HepG2 (cell line): ENCODE measurements around the gene DHH. TPM values are rescaled to one million over a fixed set of nuclear protein-coding genes. Genes with fewer than 3 reads are reported as not detected.

Experiments
- ATAC-seq: fragments of 200-7000 bp; cut with Tn5 transposase; 3 replicates; pipeline ENCODE4 v1.9.1; 2020; ENCODE audit warnings: mild to moderate bottlenecking, moderate library complexity
- BruUV-seq: library from RNA; stranded (reverse); fragments of 400-500 nt; replicated peaks from 2 replicates; lab custom pipeline; 2021; lab: Mats Ljungman, UMichigan
- CTCF ChIA-PET: fragments of 300-600 bp; formaldehyde crosslinking; extraction: SDS; loops from one replicate; lab custom pipeline; 2021; ENCODE audit warnings: low total read pairs, inconsistent platforms, low intra/inter-chr PET ratio; lab: Yijun Ruan, JAX
- POLR2A ChIA-PET: fragments of 350-600 bp; sonication (Branson Sonifier 250); formaldehyde crosslinking; loops from one replicate; lab custom pipeline; 2020; ENCODE audit warnings: antibody characterized with exemption, inconsistent platforms; lab: Yijun Ruan, JAX
- DNase-seq: peaks from one replicate; pipeline ENCODE4 v3.0.0-alpha.2; 2015; ENCODE audit warnings: low spot score
- FAIRE-seq: peaks from 3 replicates; lab custom pipeline; 2011; peaks lifted over from hg19 to GRCh38; lab: Jason Lieb, UNC
- H2AFZ ChIP-seq: one replicate; pipeline ENCODE4 v1.6.1; 2011; ENCODE audit warnings: low read length, inconsistent platforms
- H3K27ac ChIP-seq: fragments of 300-600 bp; 3 replicates; pipeline ENCODE4 v1.8.0; 2011; ENCODE audit warnings: mixed run types, mild to moderate bottlenecking, mixed read lengths, low read length, inconsistent platforms; ENCODE audit not compliant: insufficient read depth; ENCODE audit errors: extremely low read length
- H3K27me3 ChIP-seq, 2 experiments: fragments of 200-600 bp in 1 of 2; 2 replicates in 1 of 2; 3 replicates in 1 of 2; pipeline versions ENCODE4 v1.6.0 to v1.8.0; 2011; ENCODE audit warnings: low read length in 2 of 2, mild to moderate bottlenecking in 2 of 2, moderate library complexity in 2 of 2, inconsistent platforms in 1 of 2; ENCODE audit not compliant: insufficient read depth in 2 of 2, control insufficient read depth in 1 of 2
- H3K36me3 ChIP-seq, 2 experiments: fragments of 200-600 bp in 1 of 2; replicated peaks in 1 of 2; 2 replicates in 1 of 2; 3 replicates in 1 of 2; pipeline versions ENCODE4 v1.5.1 to v1.8.0; 2011; ENCODE audit warnings: low read length in 2 of 2, inconsistent platforms in 1 of 2; ENCODE audit not compliant: insufficient read depth in 2 of 2, control insufficient read depth in 1 of 2
- H3K4me1 ChIP-seq: 2 replicates; pipeline ENCODE4 v1.5.1; 2012; ENCODE audit warnings: low read length, inconsistent platforms; ENCODE audit not compliant: insufficient read depth
- H3K4me2 ChIP-seq: 2 replicates; pipeline ENCODE4 v1.6.0; 2011; ENCODE audit warnings: low read depth, low read length, inconsistent platforms
- H3K4me3 ChIP-seq, 3 experiments: fragments of 200-600 bp in 1 of 3; sonication (generic), shearing (Covaris generic) in 1 of 3; replicated peaks in 1 of 3; 2 replicates each; pipeline ENCODE4 v1.5.1; 2011 to 2016; ENCODE audit warnings: low read length in 3 of 3, inconsistent platforms in 2 of 3, low read depth in 2 of 3, mild to moderate bottlenecking in 2 of 3, control low read depth in 1 of 3, mixed read lengths in 1 of 3; ENCODE audit not compliant: insufficient read depth in 1 of 3
- H3K79me2 ChIP-seq: one replicate; pipeline ENCODE4 v1.6.1; 2011; ENCODE audit warnings: low read length, inconsistent platforms; ENCODE audit not compliant: insufficient read depth
- H3K9ac ChIP-seq: 2 replicates; pipeline ENCODE4 v1.6.0; 2011; ENCODE audit warnings: mild to moderate bottlenecking, low read depth, low read length, inconsistent platforms; ENCODE audit not compliant: insufficient read depth
- H3K9me3 ChIP-seq: 2 replicates; pipeline ENCODE4 v1.5.1; 2012; ENCODE audit warnings: mild to moderate bottlenecking, low read length
- H4K20me1 ChIP-seq: 2 replicates; pipeline ENCODE4 v1.6.0; 2011; ENCODE audit warnings: inconsistent platforms, mild to moderate bottlenecking, low read length, moderate library complexity; ENCODE audit not compliant: insufficient read depth
- FOXA1 ChIP-seq, 2 experiments: fragments of 450-650 bp in 1 of 2; sonication (generic) in 1 of 2; formaldehyde crosslinking in 1 of 2; IDR thresholded peaks; 2 replicates each; pipeline versions ENCODE4 v1.4.0 to v1.6.1; 2016 to 2020; ENCODE audit warnings: missing genetic modification reagents in 1 of 2
- IKZF4 ChIP-seq: sonication (generic); formaldehyde crosslinking; IDR thresholded peaks from 2 replicates; pipeline ENCODE4 v1.5.1; 2020; ENCODE audit warnings: borderline replicate concordance, mild to moderate bottlenecking, low read depth, missing genetic modification reagents; ENCODE audit errors: not compliant biosample characterization
- MATR3 ChIP-seq: sonication (generic); formaldehyde crosslinking; IDR thresholded peaks from 2 replicates; pipeline ENCODE4 v1.4.0; 2020; ENCODE audit warnings: missing genetic modification reagents
- MTA1 ChIP-seq: sonication (generic); formaldehyde crosslinking; IDR thresholded peaks from 2 replicates; pipeline ENCODE4 v1.4.0; 2020; ENCODE audit warnings: missing genetic modification reagents, mild to moderate bottlenecking, borderline replicate concordance
- SMAD3 ChIP-seq: sonication (generic); formaldehyde crosslinking; IDR thresholded peaks from 2 replicates; pipeline ENCODE4 v1.4.0; 2020; ENCODE audit warnings: missing genetic modification reagents
- SP5 ChIP-seq: IDR thresholded peaks from 2 replicates; pipeline ENCODE4 v1.6.1; 2016; ENCODE audit warnings: low read depth, borderline replicate concordance
- STAG1 ChIP-seq: sonication (generic); formaldehyde crosslinking; IDR thresholded peaks from 2 replicates; pipeline ENCODE4 v1.4.0; 2020; ENCODE audit warnings: missing genetic modification reagents
- THAP11 ChIP-seq: IDR thresholded peaks from 2 replicates; pipeline ENCODE4 v1.6.1; 2016; ENCODE audit warnings: missing biosample characterization, missing genetic modification reagents
- TOPORS ChIP-seq: sonication (generic); formaldehyde crosslinking; IDR thresholded peaks from 2 replicates; pipeline ENCODE4 v1.8.0; 2023; ENCODE audit warnings: mild to moderate bottlenecking, missing genetic modification reagents
- XRCC5 ChIP-seq: fragments of 200-400 bp; formaldehyde crosslinking; optimal IDR thresholded peaks from 2 replicates; pipeline ENCODE3; 2017; ENCODE audit warnings: mild to moderate bottlenecking, low read length
- ZBTB38 ChIP-seq: sonication (generic); formaldehyde crosslinking; IDR thresholded peaks from 2 replicates; pipeline ENCODE4 v1.5.1; 2020; ENCODE audit warnings: mild to moderate bottlenecking, missing genetic modification reagents
- ZBTB42 ChIP-seq: sonication (generic); formaldehyde crosslinking; IDR thresholded peaks from 2 replicates; pipeline ENCODE4 v1.5.0; 2020; ENCODE audit warnings: mild to moderate bottlenecking, missing genetic modification reagents
- ZNF205 ChIP-seq: IDR thresholded peaks from 2 replicates; pipeline ENCODE4 v1.6.1; 2018; ENCODE audit warnings: missing biosample characterization, missing genetic modification reagents
- ZNF234 ChIP-seq: sonication (generic); formaldehyde crosslinking; conservative IDR thresholded peaks from 2 replicates; pipeline ENCODE4 v1.5.1; 2020; ENCODE audit warnings: mild to moderate bottlenecking, missing genetic modification reagents
- ZNF691 ChIP-seq: sonication (generic); formaldehyde crosslinking; IDR thresholded peaks from 2 replicates; pipeline ENCODE4 v1.4.0; 2020; ENCODE audit warnings: missing genetic modification reagents, low read depth, mild to moderate bottlenecking, borderline replicate concordance
- WGBS: methylation state at CpG from one replicate; pipeline ENCODE4 v1.1.6; 2017; ENCODE audit warnings: low lambda C conversion rate; 5-methylcytosine and 5-hydroxymethylcytosine counted together
- in situ Hi-C: cut with HindIII; loops from 2 replicates; pipeline ENCODE4 v1.10.0; 2017; ENCODE audit warnings: low pct_unique_long_range_greater_than_20kb; ENCODE audit not compliant: extremely low pct_ligation_motif_present
- intact Hi-C: fragments of 100-400 bp; cut with micrococcal nuclease; formaldehyde crosslinking; loops from one replicate; pipeline ENCODE4 v1.10.0; 2022; ENCODE audit not compliant: unreplicated experiment
- polyA plus RNA-seq, 8 experiments: library from polyadenylated mRNA; depleted of rRNA in 3 of 8; stranded (reverse) in 7 of 8; unstranded in 1 of 8; fragments of >200 nt; fragmentation: Illumina TruSeq in 4 of 8; extraction: Trizol in 4 of 8; gene quantifications; 2 replicates each; pipeline versions ENCODE4 v1.2.1 to v1.2.3, GENCODE V29; 2011 to 2016; ENCODE audit warnings: low read depth in 4 of 8, missing spikeins in 1 of 8, mixed read lengths in 1 of 8; ENCODE audit not compliant: insufficient read depth in 1 of 8
- total RNA-seq, 5 experiments: library from RNA; depleted of rRNA; stranded (reverse); fragments of >200 nt; fragmentation: Illumina TruSeq; extraction: Trizol; gene quantifications; 2 replicates each; pipeline ENCODE4 v1.2.3, GENCODE V29; 2016; ENCODE audit warnings: low read depth in 1 of 5
- TF ChIP-seq, protein P1 (sequence below): sonication (generic); formaldehyde crosslinking; IDR thresholded peaks from 2 replicates; pipeline ENCODE4 v1.5.0; 2020; ENCODE audit warnings: mild to moderate bottlenecking, missing genetic modification reagents, moderate library complexity

The DHH gene
- total and polyA plus RNA-seq, 2 of the 13 experiments (the other 11 are each of a cell fraction or from before 2014, with no cell fraction given) = not detected

DNA sequence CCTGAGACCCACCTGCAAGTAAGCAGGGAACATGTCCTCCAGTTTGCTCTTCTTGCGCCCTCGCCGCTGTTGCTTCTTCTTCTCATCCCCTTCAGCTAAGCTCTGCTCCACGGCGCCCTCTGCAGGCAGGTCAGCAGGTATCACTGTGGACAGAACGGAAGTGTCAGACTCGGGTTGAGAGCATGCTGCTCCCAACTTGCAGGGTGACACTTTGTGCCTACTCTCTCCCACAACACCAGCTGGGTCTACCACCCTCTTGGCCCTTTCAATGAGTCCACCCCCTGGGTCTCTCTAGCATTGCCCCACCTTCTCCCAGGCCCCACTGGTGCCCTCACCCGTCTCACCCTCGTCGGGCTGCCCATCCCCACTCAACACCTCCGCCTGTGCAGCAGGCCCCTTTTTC is 50.7 kb downstream of the DHH start:
- BruUV-seq = no TSS peak
- in situ Hi-C loops = no loop called here
- 67% methylated on average over 11 of the region's 11 CpGs for WGBS

More for the DNA sequence above, 50.7 kb downstream of the DHH start:
- no peaks in the 10 kb centered on the region for H3K9me3 ChIP-seq
- 0 out of 2 replicates have a peak, but pooled peaks cover 3% of the 10 kb centered on the region for H4K20me1 ChIP-seq
- H2AFZ ChIP-seq = no peak overlapping the region
- FAIRE-seq (peak; percentile 34), ATAC-seq (peak; percentile 79), DNase-seq (peak; percentile 34)
- H3K79me2 ChIP-seq = no peaks in the 10 kb centered on the region
- TF ChIP-seq TOPORS (no peak), ZBTB38 (peak; percentile 65), SP5 (CRISPR knock-in tag) (no peak), THAP11 (CRISPR knock-in tag) (no peak), ZNF234 (CRISPR knock-in tag) (no peak), ZBTB42 (CRISPR knock-in tag) (no peak), SMAD3 (CRISPR knock-in tag) (no peak), FOXA1 (IDR thresholded peaks at IDR 0.05) (no peak), FOXA1 (CRISPR knock-in tag; IDR thresholded peaks at IDR 0.05) (peak; percentile 36; the same call in 1 of the 2 replicates), ZNF691 (CRISPR knock-in tag) (peak; percentile 28; the same call in 1 of the 2 replicates), ZNF205 (CRISPR knock-in tag) (no peak), XRCC5 (peak; percentile 66), MTA1 (CRISPR knock-in tag) (0 out of 2 replicates have a peak, but pooled peaks have one; percentile 37), MATR3 (CRISPR knock-in tag) (no peak), STAG1 (peak; percentile 6; the same call in 1 of the 2 replicates), IKZF4 (CRISPR knock-in tag) (no peak)
- TF ChIP-seq, protein P1, sequence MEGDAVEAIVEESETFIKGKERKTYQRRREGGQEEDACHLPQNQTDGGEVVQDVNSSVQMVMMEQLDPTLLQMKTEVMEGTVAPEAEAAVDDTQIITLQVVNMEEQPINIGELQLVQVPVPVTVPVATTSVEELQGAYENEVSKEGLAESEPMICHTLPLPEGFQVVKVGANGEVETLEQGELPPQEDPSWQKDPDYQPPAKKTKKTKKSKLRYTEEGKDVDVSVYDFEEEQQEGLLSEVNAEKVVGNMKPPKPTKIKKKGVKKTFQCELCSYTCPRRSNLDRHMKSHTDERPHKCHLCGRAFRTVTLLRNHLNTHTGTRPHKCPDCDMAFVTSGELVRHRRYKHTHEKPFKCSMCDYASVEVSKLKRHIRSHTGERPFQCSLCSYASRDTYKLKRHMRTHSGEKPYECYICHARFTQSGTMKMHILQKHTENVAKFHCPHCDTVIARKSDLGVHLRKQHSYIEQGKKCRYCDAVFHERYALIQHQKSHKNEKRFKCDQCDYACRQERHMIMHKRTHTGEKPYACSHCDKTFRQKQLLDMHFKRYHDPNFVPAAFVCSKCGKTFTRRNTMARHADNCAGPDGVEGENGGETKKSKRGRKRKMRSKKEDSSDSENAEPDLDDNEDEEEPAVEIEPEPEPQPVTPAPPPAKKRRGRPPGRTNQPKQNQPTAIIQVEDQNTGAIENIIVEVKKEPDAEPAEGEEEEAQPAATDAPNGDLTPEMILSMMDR = peak; percentile 83
- H3K4me3 ChIP-seq = no peak overlapping the region
- H3K27me3 ChIP-seq = no peaks in the 10 kb centered on the region
- intact Hi-C loops = no loop called here
- H3K4me2 ChIP-seq = no peak overlapping the region
- no peak overlapping the region for H3K27ac ChIP-seq
- peaks cover 59 to 96% of the 10 kb centered on the region in 2 experiments for H3K36me3 ChIP-seq
- CTCF ChIA-PET = no interaction called here
- POLR2A ChIA-PET = interaction anchor here (1.2 to 2.2 kb wide), 2 partner anchors 10 to 14 kb away, joined by 4 to 7 read pairs; no protein-coding TSS in a partner anchor
- H3K4me1 ChIP-seq = no peaks in the 10 kb centered on the region
- H3K9ac ChIP-seq = no peak overlapping the region
